ENCODE measurements around the gene NBEAL2. TPM values are rescaled to one million over a fixed set of nuclear protein-coding genes. Genes with fewer than 3 reads are reported as not detected.
A peak's percentile ranks its signal among the peaks of the same experiment; 100 is the strongest.

Gene NBEAL2
- total RNA-seq, 1 donor: 4.3 TPM

DNA sequence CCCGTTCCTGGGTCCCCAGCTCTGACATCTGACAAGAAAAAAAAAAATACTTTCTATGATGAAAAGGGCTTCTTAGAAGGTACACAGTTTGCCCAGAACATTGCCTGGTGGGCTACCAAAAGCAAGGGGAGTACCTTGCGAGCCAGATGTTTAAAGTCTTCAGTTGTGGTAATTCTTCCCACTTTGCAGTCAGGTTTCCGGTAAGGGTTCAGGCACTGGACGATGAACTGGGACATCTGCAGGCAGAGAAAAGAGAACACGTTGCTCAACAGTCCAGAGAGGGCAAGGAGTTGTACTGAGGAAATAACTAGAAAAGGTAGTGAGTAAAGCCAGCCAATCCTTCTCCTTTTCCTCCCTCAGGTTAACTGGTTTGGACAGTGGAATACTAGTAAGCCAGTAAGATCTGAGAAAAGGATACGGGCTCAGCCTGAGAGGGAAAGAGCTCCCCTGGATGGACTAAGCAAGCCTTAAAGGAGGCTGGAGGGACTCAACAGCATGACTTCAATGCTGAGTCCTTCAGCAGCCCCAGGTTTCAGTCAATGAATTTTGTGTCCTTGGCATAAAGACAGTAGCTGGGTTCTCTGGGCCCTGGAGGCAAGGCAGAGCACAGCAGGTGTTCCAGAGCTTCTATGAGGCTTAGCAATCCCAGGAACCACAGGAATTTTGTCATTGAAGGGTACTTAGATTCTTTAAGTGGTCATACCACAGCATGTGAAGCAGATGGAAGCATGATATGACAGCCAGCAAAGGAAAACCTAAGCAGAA is 38.2 kb downstream of the NBEAL2 start:
- H2AFZ ChIP-seq (ENCODE audit: low read length): no peak overlapping the region
- peak overlapping the region; percentile 66 for H3K27ac ChIP-seq (ENCODE audit: low read depth, low read length)
- peak; percentile 22 for DNase-seq (ENCODE audit: insufficient read length, low spot score, missing footprints)
- H3K27me3 ChIP-seq (ENCODE audit: insufficient read depth, low read length): no peaks in the 10 kb centered on the region
- peaks cover 33% of the 10 kb centered on the region for H3K79me2 ChIP-seq (ENCODE audit: insufficient read depth, low read length)
- H3K4me3 ChIP-seq (ENCODE audit: insufficient read depth, low read length): no peak overlapping the region
- H3K4me2 ChIP-seq (ENCODE audit: insufficient read depth, low read length): peak overlapping the region; percentile 73
- peaks cover 23% of the 10 kb centered on the region for H3K4me1 ChIP-seq (ENCODE audit: insufficient read depth, low read length)
- no peaks in the 10 kb centered on the region for H3K9me3 ChIP-seq (ENCODE audit: low read depth, low read length)
- peaks cover 14% of the 10 kb centered on the region for H3K36me3 ChIP-seq (ENCODE audit: insufficient read depth, low read length)
- H4K20me1 ChIP-seq (ENCODE audit: insufficient read depth, low read length): peaks cover 20% of the 10 kb centered on the region
- TF ChIP-seq, protein P1, sequence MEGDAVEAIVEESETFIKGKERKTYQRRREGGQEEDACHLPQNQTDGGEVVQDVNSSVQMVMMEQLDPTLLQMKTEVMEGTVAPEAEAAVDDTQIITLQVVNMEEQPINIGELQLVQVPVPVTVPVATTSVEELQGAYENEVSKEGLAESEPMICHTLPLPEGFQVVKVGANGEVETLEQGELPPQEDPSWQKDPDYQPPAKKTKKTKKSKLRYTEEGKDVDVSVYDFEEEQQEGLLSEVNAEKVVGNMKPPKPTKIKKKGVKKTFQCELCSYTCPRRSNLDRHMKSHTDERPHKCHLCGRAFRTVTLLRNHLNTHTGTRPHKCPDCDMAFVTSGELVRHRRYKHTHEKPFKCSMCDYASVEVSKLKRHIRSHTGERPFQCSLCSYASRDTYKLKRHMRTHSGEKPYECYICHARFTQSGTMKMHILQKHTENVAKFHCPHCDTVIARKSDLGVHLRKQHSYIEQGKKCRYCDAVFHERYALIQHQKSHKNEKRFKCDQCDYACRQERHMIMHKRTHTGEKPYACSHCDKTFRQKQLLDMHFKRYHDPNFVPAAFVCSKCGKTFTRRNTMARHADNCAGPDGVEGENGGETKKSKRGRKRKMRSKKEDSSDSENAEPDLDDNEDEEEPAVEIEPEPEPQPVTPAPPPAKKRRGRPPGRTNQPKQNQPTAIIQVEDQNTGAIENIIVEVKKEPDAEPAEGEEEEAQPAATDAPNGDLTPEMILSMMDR (IDR thresholded peaks at IDR 0.05; ENCODE audit: extremely low read depth, low read depth, low read length): no peak

DNA sequence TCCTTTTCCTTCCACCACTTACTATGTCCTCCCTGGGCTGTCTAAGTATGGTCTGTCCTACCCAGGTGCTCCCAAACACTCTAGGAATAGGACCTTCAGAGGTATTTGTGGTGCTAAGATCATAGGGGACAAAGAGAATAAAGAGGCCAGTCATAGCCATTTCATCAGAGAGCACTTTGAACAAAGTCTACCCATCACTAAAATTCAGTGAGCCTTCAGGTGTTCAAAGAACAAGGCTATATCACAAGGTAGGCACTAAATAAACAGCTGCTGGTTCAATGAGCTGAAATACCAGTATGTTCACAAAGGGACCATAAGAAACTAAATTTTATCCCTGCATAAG is 38.8 kb downstream of the NBEAL2 start:
- H3K27ac ChIP-seq (ENCODE audit: low read depth, low read length): peak overlapping the region; percentile 66
- H3K9me3 ChIP-seq (ENCODE audit: low read depth, low read length): no peaks in the 10 kb centered on the region
- H4K20me1 ChIP-seq (ENCODE audit: insufficient read depth, low read length): peaks cover 22% of the 10 kb centered on the region
- no peak overlapping the region for H3K4me3 ChIP-seq (ENCODE audit: insufficient read depth, low read length)
- no peaks in the 10 kb centered on the region for H3K27me3 ChIP-seq (ENCODE audit: insufficient read depth, low read length)
- H3K4me1 ChIP-seq (ENCODE audit: insufficient read depth, low read length): peaks cover 23% of the 10 kb centered on the region
- peaks cover 14% of the 10 kb centered on the region for H3K36me3 ChIP-seq (ENCODE audit: insufficient read depth, low read length)
- no peak overlapping the region for H2AFZ ChIP-seq (ENCODE audit: low read length)
- H3K4me2 ChIP-seq (ENCODE audit: insufficient read depth, low read length): no peak overlapping the region
- TF ChIP-seq, protein P1 (IDR thresholded peaks at IDR 0.05; ENCODE audit: extremely low read depth, low read depth, low read length): no peak
- peaks cover 36% of the 10 kb centered on the region for H3K79me2 ChIP-seq (ENCODE audit: insufficient read depth, low read length)
- DNase-seq (ENCODE audit: insufficient read length, low spot score, missing footprints): peak; percentile 10

DNA sequence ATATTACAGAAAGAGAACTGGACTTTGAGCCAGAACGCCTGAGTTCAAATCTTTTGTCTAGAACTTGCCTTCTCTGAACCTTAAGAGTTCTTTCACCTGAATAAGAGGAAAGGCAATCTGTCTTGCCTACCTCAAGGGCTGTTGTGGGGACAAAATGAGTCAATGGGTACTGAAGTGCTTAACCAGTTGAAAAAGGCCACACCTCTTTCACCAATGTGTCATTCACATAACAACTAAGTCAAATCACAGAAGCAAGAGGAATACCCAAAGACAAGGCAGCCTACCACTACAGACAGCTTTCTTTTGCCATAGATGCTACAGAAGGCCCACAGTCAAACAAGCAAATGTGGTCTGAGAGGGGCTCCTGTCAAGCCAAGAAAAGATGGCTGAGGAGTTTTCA is 39.7 kb downstream of the NBEAL2 start:
- TF ChIP-seq, protein P1 (IDR thresholded peaks at IDR 0.05; ENCODE audit: extremely low read depth, low read depth, low read length): no peak
- peaks cover 23% of the 10 kb centered on the region for H3K4me1 ChIP-seq (ENCODE audit: insufficient read depth, low read length)
- peaks cover 14% of the 10 kb centered on the region for H3K36me3 ChIP-seq (ENCODE audit: insufficient read depth, low read length)
- H3K27ac ChIP-seq (ENCODE audit: low read depth, low read length): no peak overlapping the region
- peak; percentile 66 for DNase-seq (ENCODE audit: insufficient read length, low spot score, missing footprints)
- H3K79me2 ChIP-seq (ENCODE audit: insufficient read depth, low read length): peaks cover 44% of the 10 kb centered on the region
- H3K9me3 ChIP-seq (ENCODE audit: low read depth, low read length): no peaks in the 10 kb centered on the region
- no peak overlapping the region for H3K4me2 ChIP-seq (ENCODE audit: insufficient read depth, low read length)
- peaks cover 25% of the 10 kb centered on the region for H4K20me1 ChIP-seq (ENCODE audit: insufficient read depth, low read length)
- no peak overlapping the region for H2AFZ ChIP-seq (ENCODE audit: low read length)
- no peak overlapping the region for H3K4me3 ChIP-seq (ENCODE audit: insufficient read depth, low read length)
- no peaks in the 10 kb centered on the region for H3K27me3 ChIP-seq (ENCODE audit: insufficient read depth, low read length)

DNA sequence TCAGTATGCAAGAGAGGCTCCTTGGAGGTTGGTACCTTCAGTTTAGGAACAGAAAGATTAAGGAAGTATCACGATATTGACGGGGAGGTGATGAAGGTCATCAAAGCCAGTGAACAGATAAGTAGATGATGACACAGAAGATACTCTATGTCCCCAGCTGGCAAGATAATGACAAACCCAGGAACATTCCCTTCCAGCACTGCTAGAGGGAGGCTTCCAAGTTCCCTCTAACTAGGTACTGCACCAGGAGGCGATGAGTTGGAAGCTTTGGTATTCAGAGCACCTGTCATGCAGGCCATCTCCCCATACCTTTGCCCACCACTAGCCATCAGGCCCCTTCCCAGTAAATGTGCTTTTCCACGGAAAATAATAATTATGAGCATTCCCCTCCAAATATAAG is 40.8 kb downstream of the NBEAL2 start:
- Histone ChIP-seq H3K9me3 (ENCODE audit: low read depth, low read length) (no peaks in the 10 kb centered on the region), H3K36me3 (ENCODE audit: insufficient read depth, low read length) (peaks cover 14% of the 10 kb centered on the region), H2AFZ (ENCODE audit: low read length) (no peak overlapping the region), H3K79me2 (ENCODE audit: insufficient read depth, low read length) (peaks cover 55% of the 10 kb centered on the region), H3K4me1 (ENCODE audit: insufficient read depth, low read length) (peaks cover 29% of the 10 kb centered on the region), H3K27me3 (ENCODE audit: insufficient read depth, low read length) (no peaks in the 10 kb centered on the region), H3K4me3 (ENCODE audit: insufficient read depth, low read length) (no peak overlapping the region), H3K4me2 (ENCODE audit: insufficient read depth, low read length) (no peak overlapping the region), H4K20me1 (ENCODE audit: insufficient read depth, low read length) (peaks cover 33% of the 10 kb centered on the region), H3K27ac (ENCODE audit: low read depth, low read length) (no peak overlapping the region)
- peak; percentile 22 for DNase-seq (ENCODE audit: insufficient read length, low spot score, missing footprints)
- TF ChIP-seq, protein P1 (IDR thresholded peaks at IDR 0.05; ENCODE audit: extremely low read depth, low read depth, low read length): no peak
